Neural cell (in vitro differentiated cells): ENCODE results near the gene ENSA. TPM values are rescaled to one million over a fixed set of nuclear protein-coding genes. Genes with fewer than 3 reads are reported as not detected.

Source experiments
- H2AFZ ChIP-seq: fragments of 200-600, 300-800 bp; sonication (generic), shearing (Covaris generic); 2 replicates; pipeline ENCODE4 v1.6.0; 2014; ENCODE audit warnings: low read depth, mild to moderate bottlenecking, antibody characterized with exemption, low read length, moderate library complexity
- H3F3A ChIP-seq: fragments of 200-600 bp; shearing (Covaris generic); 2 replicates; pipeline ENCODE4 v1.6.1; 2016; ENCODE audit warnings: mild to moderate bottlenecking, moderate library complexity, mixed read lengths, antibody characterized with exemption, low read length; ENCODE audit not compliant: insufficient read depth, poor library complexity, severe bottlenecking
- H3K27ac ChIP-seq: fragments of 200-600, 300-800 bp; sonication (generic), shearing (Covaris generic); 2 replicates; pipeline ENCODE4 v1.5.1; 2014; ENCODE audit warnings: mild to moderate bottlenecking, low read length, moderate library complexity
- H3K27me3 ChIP-seq: fragments of 300-800, 200-600 bp; sonication (generic), shearing (Covaris generic); 2 replicates; pipeline ENCODE4 v1.6.0; 2014; ENCODE audit warnings: mild to moderate bottlenecking, low read depth, low read length, moderate library complexity; ENCODE audit not compliant: insufficient read depth
- H3K36me3 ChIP-seq: fragments of 300-800, 200-600 bp; sonication (generic), shearing (Covaris generic); 2 replicates; pipeline ENCODE4 v1.5.1; 2014; ENCODE audit warnings: mild to moderate bottlenecking, antibody characterized with exemption, low read length, moderate library complexity; ENCODE audit not compliant: insufficient read depth
- H3K4me2 ChIP-seq: fragments of 300-800, 200-600 bp; sonication (generic), shearing (Covaris generic); 2 replicates; pipeline ENCODE4 v1.6.0; 2014; ENCODE audit warnings: mild to moderate bottlenecking, low read length
- H3K4me3 ChIP-seq: fragments of 300-800, 200-600 bp; sonication (generic), shearing (Covaris generic); 2 replicates; pipeline ENCODE4 v1.5.1; 2014; ENCODE audit warnings: mild to moderate bottlenecking, low read length, moderate library complexity
- H3K79me2 ChIP-seq: fragments of 200-600 bp; shearing (Covaris generic); replicated peaks from 2 replicates; pipeline ENCODE4 v1.6.0; 2014; ENCODE audit warnings: mild to moderate bottlenecking, low read length, moderate library complexity; ENCODE audit not compliant: insufficient read depth
- H3K9ac ChIP-seq: fragments of 300-800, 200-600 bp; sonication (generic), shearing (Covaris generic); 2 replicates; pipeline ENCODE4 v1.6.1; 2016; ENCODE audit warnings: mild to moderate bottlenecking, low read length, mixed read lengths
- H3K9me2 ChIP-seq: fragments of 200-600 bp; shearing (Covaris generic); 2 replicates; pipeline ENCODE4 v1.6.1; 2016; ENCODE audit warnings: mild to moderate bottlenecking, low read length, mixed read lengths; ENCODE audit not compliant: insufficient read depth
- H3K9me3 ChIP-seq: fragments of 200-600, 300-800 bp; sonication (generic), shearing (Covaris generic); 2 replicates; pipeline ENCODE4 v1.6.1; 2016; ENCODE audit warnings: mild to moderate bottlenecking, mixed run types, low read length, moderate library complexity, mixed read lengths
- H4K20me1 ChIP-seq: fragments of 200-600 bp; shearing (Covaris generic); 2 replicates; pipeline ENCODE4 v1.6.1; 2016; ENCODE audit warnings: mild to moderate bottlenecking, mixed run types; ENCODE audit not compliant: insufficient read depth
- EP300 ChIP-seq: fragments of 450-650 bp; conservative IDR thresholded peaks from 2 replicates; pipeline ENCODE4 v1.6.1; 2014; ENCODE audit warnings: antibody characterized with exemption, mild to moderate bottlenecking, moderate library complexity; ENCODE audit not compliant: poor library complexity, severe bottlenecking
- EZH2 ChIP-seq: fragments of 200-600, 300-800 bp; shearing (Covaris generic), sonication (generic); IDR thresholded peaks from 2 replicates; pipeline ENCODE4 v1.6.1; 2014; ENCODE audit warnings: antibody characterized with exemption, low read length, borderline replicate concordance, mild to moderate bottlenecking; ENCODE audit not compliant: insufficient read depth, poor library complexity, severe bottlenecking
- MXI1 ChIP-seq: fragments of 450-650 bp; conservative IDR thresholded peaks from 2 replicates; pipeline ENCODE4 v1.6.1; 2014; ENCODE audit warnings: antibody characterized with exemption, mild to moderate bottlenecking; ENCODE audit not compliant: poor library complexity, severe bottlenecking
- POLR2AphosphoS5 ChIP-seq: IDR thresholded peaks from 2 replicates; pipeline ENCODE4 v1.6.1; 2012
- RAD21 ChIP-seq: fragments of 450-650 bp; conservative IDR thresholded peaks from 2 replicates; pipeline ENCODE4 v1.6.1; 2014; ENCODE audit warnings: antibody characterized with exemption, mild to moderate bottlenecking, moderate library complexity
- SMC3 ChIP-seq: fragments of 450-650 bp; conservative IDR thresholded peaks from 2 replicates; pipeline ENCODE4 v1.6.1; 2014; ENCODE audit warnings: antibody characterized with exemption, mild to moderate bottlenecking, moderate library complexity; ENCODE audit not compliant: poor library complexity
- TAF1 ChIP-seq: IDR thresholded peaks from 2 replicates; pipeline ENCODE4 v1.6.1; 2012; ENCODE audit warnings: low read depth
- polyA plus RNA-seq: library from polyadenylated mRNA; depleted of rRNA; stranded (reverse); fragments of >200 nt; gene quantifications from 2 replicates; pipeline ENCODE4 v1.2.3, GENCODE V29; 2014
- TF ChIP-seq, protein P1 (sequence below): fragments of 450-650 bp; IDR thresholded peaks from 2 replicates; pipeline ENCODE4 v1.5.1; 2014; ENCODE audit warnings: antibody characterized with exemption, mild to moderate bottlenecking, moderate library complexity; ENCODE audit not compliant: poor library complexity, severe bottlenecking
- TF ChIP-seq, protein P2 (sequence below): IDR thresholded peaks from 2 replicates; pipeline ENCODE4 v1.6.1; 2012; ENCODE audit warnings: borderline replicate concordance

ENSA gene
- polyA plus RNA-seq, 1 donor from 2014 or later: 230 TPM

DNA sequence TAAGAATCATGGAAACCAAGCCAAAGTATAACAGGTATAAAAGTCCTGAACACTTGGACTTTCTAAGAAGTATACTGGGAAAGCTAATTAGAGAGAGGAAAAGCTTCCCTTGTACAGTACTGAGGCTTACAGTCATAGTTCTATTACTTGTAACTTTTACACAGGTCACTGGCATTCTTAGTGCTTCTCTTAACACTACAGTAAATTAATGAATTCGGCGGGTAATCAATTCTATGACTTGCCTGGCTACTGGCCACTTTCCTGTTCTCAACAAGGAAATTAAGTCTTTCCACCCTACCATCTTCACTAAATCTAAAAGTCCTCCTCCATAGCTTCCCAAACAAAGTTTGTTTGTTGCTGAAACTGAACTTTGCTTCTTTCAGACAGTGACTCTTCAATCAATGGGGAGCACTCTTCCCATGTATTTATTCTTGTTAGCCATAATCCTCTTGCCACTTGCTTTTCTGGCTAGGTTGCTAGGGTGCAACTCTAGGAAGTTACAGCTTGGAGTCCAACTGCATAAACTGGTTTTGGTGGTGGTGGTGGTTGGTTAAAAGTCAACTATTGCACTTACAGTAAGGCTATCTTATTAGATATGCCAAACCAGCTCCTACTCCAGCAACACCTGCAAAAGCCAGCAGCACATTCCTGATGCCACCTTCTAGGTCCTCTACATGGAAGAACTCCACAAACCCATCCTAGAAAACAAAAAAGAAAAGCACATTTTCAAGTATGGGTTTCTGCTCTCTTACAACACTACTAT is 52.4 kb downstream of the ENSA start:
- H3K4me3 ChIP-seq: peak overlapping the region; percentile 100
- no peaks in the 10 kb centered on the region for H3K9me2 ChIP-seq
- H4K20me1 ChIP-seq: peaks cover 27% of the 10 kb centered on the region
- H3K79me2 ChIP-seq: peaks cover 67% of the 10 kb centered on the region
- peak overlapping the region; percentile 100 for H3K27ac ChIP-seq
- H3K27me3 ChIP-seq: no peaks in the 10 kb centered on the region
- no peak overlapping the region for H2AFZ ChIP-seq
- TF ChIP-seq, protein P1, sequence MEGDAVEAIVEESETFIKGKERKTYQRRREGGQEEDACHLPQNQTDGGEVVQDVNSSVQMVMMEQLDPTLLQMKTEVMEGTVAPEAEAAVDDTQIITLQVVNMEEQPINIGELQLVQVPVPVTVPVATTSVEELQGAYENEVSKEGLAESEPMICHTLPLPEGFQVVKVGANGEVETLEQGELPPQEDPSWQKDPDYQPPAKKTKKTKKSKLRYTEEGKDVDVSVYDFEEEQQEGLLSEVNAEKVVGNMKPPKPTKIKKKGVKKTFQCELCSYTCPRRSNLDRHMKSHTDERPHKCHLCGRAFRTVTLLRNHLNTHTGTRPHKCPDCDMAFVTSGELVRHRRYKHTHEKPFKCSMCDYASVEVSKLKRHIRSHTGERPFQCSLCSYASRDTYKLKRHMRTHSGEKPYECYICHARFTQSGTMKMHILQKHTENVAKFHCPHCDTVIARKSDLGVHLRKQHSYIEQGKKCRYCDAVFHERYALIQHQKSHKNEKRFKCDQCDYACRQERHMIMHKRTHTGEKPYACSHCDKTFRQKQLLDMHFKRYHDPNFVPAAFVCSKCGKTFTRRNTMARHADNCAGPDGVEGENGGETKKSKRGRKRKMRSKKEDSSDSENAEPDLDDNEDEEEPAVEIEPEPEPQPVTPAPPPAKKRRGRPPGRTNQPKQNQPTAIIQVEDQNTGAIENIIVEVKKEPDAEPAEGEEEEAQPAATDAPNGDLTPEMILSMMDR: no peak
- TF ChIP-seq MXI1: peak; percentile 19
- peak overlapping the region; percentile 93 for H3K4me2 ChIP-seq
- peaks cover 16% of the 10 kb centered on the region for H3K36me3 ChIP-seq
- peak overlapping the region; percentile 100 for H3K9ac ChIP-seq
- no peaks in the 10 kb centered on the region for H3K9me3 ChIP-seq
- peaks cover 9% of the 10 kb centered on the region for H3F3A ChIP-seq

DNA sequence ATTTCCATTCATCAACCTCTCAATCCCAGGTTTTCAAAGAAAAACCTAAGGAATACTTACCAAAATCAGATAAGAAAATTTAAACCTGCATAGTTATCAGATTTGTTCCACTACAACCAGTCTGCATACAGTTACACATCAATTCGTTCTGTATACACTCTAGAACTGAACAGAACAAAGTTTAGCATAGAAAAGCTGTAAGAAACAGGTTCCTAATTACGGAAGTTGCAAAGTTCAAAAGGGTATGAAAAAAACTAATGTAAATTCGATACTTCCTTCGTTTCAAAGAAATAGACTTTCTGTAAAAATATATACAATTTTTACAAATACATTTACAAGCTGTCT is 53.1 kb downstream of the ENSA start:
- TF ChIP-seq POLR2AphosphoS5 (no peak), TAF1 (no peak), MXI1 (no peak), RAD21 (no peak), SMC3 (no peak), EZH2 (no peak), EP300 (no peak)
- TF ChIP-seq, protein P2, sequence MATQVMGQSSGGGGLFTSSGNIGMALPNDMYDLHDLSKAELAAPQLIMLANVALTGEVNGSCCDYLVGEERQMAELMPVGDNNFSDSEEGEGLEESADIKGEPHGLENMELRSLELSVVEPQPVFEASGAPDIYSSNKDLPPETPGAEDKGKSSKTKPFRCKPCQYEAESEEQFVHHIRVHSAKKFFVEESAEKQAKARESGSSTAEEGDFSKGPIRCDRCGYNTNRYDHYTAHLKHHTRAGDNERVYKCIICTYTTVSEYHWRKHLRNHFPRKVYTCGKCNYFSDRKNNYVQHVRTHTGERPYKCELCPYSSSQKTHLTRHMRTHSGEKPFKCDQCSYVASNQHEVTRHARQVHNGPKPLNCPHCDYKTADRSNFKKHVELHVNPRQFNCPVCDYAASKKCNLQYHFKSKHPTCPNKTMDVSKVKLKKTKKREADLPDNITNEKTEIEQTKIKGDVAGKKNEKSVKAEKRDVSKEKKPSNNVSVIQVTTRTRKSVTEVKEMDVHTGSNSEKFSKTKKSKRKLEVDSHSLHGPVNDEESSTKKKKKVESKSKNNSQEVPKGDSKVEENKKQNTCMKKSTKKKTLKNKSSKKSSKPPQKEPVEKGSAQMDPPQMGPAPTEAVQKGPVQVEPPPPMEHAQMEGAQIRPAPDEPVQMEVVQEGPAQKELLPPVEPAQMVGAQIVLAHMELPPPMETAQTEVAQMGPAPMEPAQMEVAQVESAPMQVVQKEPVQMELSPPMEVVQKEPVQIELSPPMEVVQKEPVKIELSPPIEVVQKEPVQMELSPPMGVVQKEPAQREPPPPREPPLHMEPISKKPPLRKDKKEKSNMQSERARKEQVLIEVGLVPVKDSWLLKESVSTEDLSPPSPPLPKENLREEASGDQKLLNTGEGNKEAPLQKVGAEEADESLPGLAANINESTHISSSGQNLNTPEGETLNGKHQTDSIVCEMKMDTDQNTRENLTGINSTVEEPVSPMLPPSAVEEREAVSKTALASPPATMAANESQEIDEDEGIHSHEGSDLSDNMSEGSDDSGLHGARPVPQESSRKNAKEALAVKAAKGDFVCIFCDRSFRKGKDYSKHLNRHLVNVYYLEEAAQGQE: no peak
- TF ChIP-seq, protein P1: no peak

More for the DNA sequence above, 53.1 kb downstream of the ENSA start:
- no peak overlapping the region for H2AFZ ChIP-seq
- peaks cover 9% of the 10 kb centered on the region for H3F3A ChIP-seq
- no peaks in the 10 kb centered on the region for H3K9me3 ChIP-seq
- peaks cover 27% of the 10 kb centered on the region for H4K20me1 ChIP-seq
- peaks cover 70% of the 10 kb centered on the region for H3K79me2 ChIP-seq
- no peak overlapping the region for H3K27ac ChIP-seq
- peak overlapping the region; percentile 100 for H3K9ac ChIP-seq
- peak overlapping the region; percentile 100 for H3K4me3 ChIP-seq
- H3K27me3 ChIP-seq: no peaks in the 10 kb centered on the region
- peaks cover 16% of the 10 kb centered on the region for H3K36me3 ChIP-seq
- H3K9me2 ChIP-seq: no peaks in the 10 kb centered on the region
- H3K4me2 ChIP-seq: peak overlapping the region; percentile 93
